HG03108 (cell line): ENCODE data around the gene EML5.

Source experiments
- ATAC-seq: cut with Tn5 transposase; IDR thresholded peaks from one replicate; pipeline ENCODE4 v1.9.1; 2021; ENCODE audit warnings: moderate library complexity; ENCODE audit not compliant: unreplicated experiment

Gene EML5

GRCh38 chr14:88733121-88733520 lies 59.6 kb downstream of the EML5 start:
- no peak for ATAC-seq

GRCh38 chr14:88729159-88729558 lies 63.6 kb downstream of the EML5 start:
- ATAC-seq, result no peak

GRCh38 chr14:88727057-88727456 lies 65.7 kb downstream of the EML5 start:
- no peak for ATAC-seq

GRCh38 chr14:88710709-88711108 lies 82.0 kb downstream of the EML5 start:
- ATAC-seq, result no peak

- no peak for ATAC-seq
Measured at GRCh38 chr14:88707088-88707487, 85.7 kb downstream of the EML5 start.

GRCh38 chr14:88706425-88706824 lies 86.3 kb downstream of the EML5 start:
- no peak for ATAC-seq

- ATAC-seq, result no peak
Measured at GRCh38 chr14:88698651-88699050, 94.1 kb downstream of the EML5 start.

- no peak for ATAC-seq
Measured at GRCh38 chr14:88695870-88696269, 96.9 kb downstream of the EML5 start.

GRCh38 chr14:88688386-88688785 lies 104.4 kb downstream of the EML5 start:
- ATAC-seq, result no peak

- ATAC-seq, result no peak
Measured at GRCh38 chr14:88683119-88683518, 109.6 kb downstream of the EML5 start.

- no peak for ATAC-seq
Measured at GRCh38 chr14:88682495-88683114, 110.1 kb downstream of the EML5 start.

GRCh38 chr14:88681755-88682494 lies 110.8 kb downstream of the EML5 start:
- ATAC-seq, result no peak

GRCh38 chr14:88669346-88669745 lies 123.4 kb downstream of the EML5 start:
- no peak for ATAC-seq

GRCh38 chr14:88668448-88669116 lies 124.2 kb downstream of the EML5 start:
- peak; percentile 55 for ATAC-seq

GRCh38 chr14:88667555-88668273 lies 125.0 kb downstream of the EML5 start:
- peak; percentile 86 for ATAC-seq

GRCh38 chr14:88660056-88660455 lies 132.7 kb downstream of the EML5 start:
- ATAC-seq, result no peak

GRCh38 chr14:88639221-88639620 lies 153.5 kb downstream of the EML5 start:
- no peak for ATAC-seq

- no peak for ATAC-seq
Measured at GRCh38 chr14:88632512-88632911, 160.2 kb downstream of the EML5 start.

- ATAC-seq, result no peak
Measured at GRCh38 chr14:88631091-88631490, 161.7 kb downstream of the EML5 start.

- ATAC-seq, result no peak
Measured at GRCh38 chr14:88630565-88630964, 162.2 kb downstream of the EML5 start.

- no peak for ATAC-seq
Measured at GRCh38 chr14:88628462-88628861, 164.3 kb downstream of the EML5 start.
